D721Med (cell line): ENCODE results near the gene RNASE1.

Experiments
- DNase-seq: peaks from one replicate; pipeline ENCODE4 v3.0.0; 2011; ENCODE audit warnings: low spot score; ENCODE audit not compliant: insufficient read length
- FAIRE-seq: peaks from 2 replicates; lab custom pipeline; 2011; peaks lifted over from hg19 to GRCh38; lab: Jason Lieb, UNC
- CTCF ChIP-seq: IDR thresholded peaks from 2 replicates; pipeline ENCODE4 v1.5.1; 2012; ENCODE audit warnings: mild to moderate bottlenecking, control low read depth; ENCODE audit not compliant: insufficient read depth; ENCODE audit errors: missing control alignments

Gene RNASE1

GRCh38 chr14:20751963-20752562, 50.6 kb downstream of the RNASE1 start:
- no peak for DNase-seq
- FAIRE-seq: no peak
- no peak for TF ChIP-seq CTCF
